H1 (cell line): Measurements from ENCODE around the gene PRDM5. TPM values are rescaled to one million over a fixed set of nuclear protein-coding genes. Genes with fewer than 3 reads are reported as not detected.

ENCODE experiments used
- CTCF ChIA-PET: fragments of 300-600 bp; sonication (Branson Sonifier 250); formaldehyde crosslinking; loops from one replicate; lab custom pipeline; 2021; ENCODE audit not compliant: partially characterized antibody; lab: Charles Lee
- POLR2A ChIA-PET: fragments of 300-600 bp; sonication (Branson Sonifier 250); formaldehyde crosslinking; loops from one replicate; lab custom pipeline; 2021; ENCODE audit warnings: inconsistent platforms; ENCODE audit not compliant: partially characterized antibody; lab: Charles Lee
- DNase-seq, 2 experiments: peaks; one replicate each; pipeline versions ENCODE4 v3.0.0 to v3.0.0-alpha.2; 2010 to 2022; ENCODE audit warnings: low spot score in 2 of 2, low read depth in 1 of 2, mixed read lengths in 1 of 2
- FAIRE-seq: peaks from 2 replicates; lab custom pipeline; 2011; peaks lifted over from hg19 to GRCh38; lab: Jason Lieb, UNC
- H2AFZ ChIP-seq: 2 replicates; pipeline ENCODE4 v1.8.1; 2012; ENCODE audit warnings: low read length, inconsistent platforms
- H2AK5ac ChIP-seq: 2 replicates; pipeline ENCODE4 v1.6.1; 2013; ENCODE audit warnings: low read depth, low read length
- H2BK120ac ChIP-seq: replicated peaks from 2 replicates; pipeline ENCODE3; 2013; ENCODE audit warnings: low read depth, low read length, inconsistent platforms
- H2BK12ac ChIP-seq: 2 replicates; pipeline ENCODE4 v1.6.1; 2013; ENCODE audit warnings: low read depth, low read length
- H2BK15ac ChIP-seq: 2 replicates; pipeline ENCODE4 v1.6.1; 2013; ENCODE audit warnings: low read length
- H2BK20ac ChIP-seq: 2 replicates; pipeline ENCODE4 v1.6.1; 2013; ENCODE audit warnings: low read length
- H2BK5ac ChIP-seq: 2 replicates; pipeline ENCODE4 v1.6.1; 2013; ENCODE audit warnings: low read depth, low read length
- H3K14ac ChIP-seq: 2 replicates; pipeline ENCODE4 v1.6.1; 2013; ENCODE audit warnings: inconsistent platforms; ENCODE audit not compliant: insufficient read length
- H3K18ac ChIP-seq: 2 replicates; pipeline ENCODE4 v1.6.1; 2013; ENCODE audit warnings: low read length; ENCODE audit errors: extremely low read depth
- H3K23ac ChIP-seq: 2 replicates; pipeline ENCODE4 v1.6.1; 2013; ENCODE audit warnings: inconsistent platforms; ENCODE audit not compliant: insufficient read length
- H3K23me2 ChIP-seq: 2 replicates; pipeline ENCODE4 v1.6.1; 2013; ENCODE audit warnings: low read depth, low read length
- H3K27ac ChIP-seq: 2 replicates; pipeline ENCODE4 v1.6.1; 2011; ENCODE audit warnings: low read depth, low read length, inconsistent platforms
- H3K27me3 ChIP-seq, 4 experiments: replicated peaks in 1 of 4; 1 replicate in 1 of 4; 2 replicates in 3 of 4; pipeline versions ENCODE4 v1.6.1 to v1.8.1; 2011 to 2013; ENCODE audit warnings: low read length in 3 of 4, mild to moderate bottlenecking in 3 of 4, inconsistent platforms in 2 of 4, mixed read lengths in 2 of 4, moderate library complexity in 1 of 4; ENCODE audit not compliant: control insufficient read depth in 3 of 4, insufficient read depth in 3 of 4; ENCODE audit errors: extremely low read depth in 1 of 4
- H3K36me3 ChIP-seq, 4 experiments: 2 replicates each; pipeline versions ENCODE4 v1.6.1 to v1.8.1; 2011 to 2013; ENCODE audit warnings: mild to moderate bottlenecking in 4 of 4, low read length in 3 of 4, moderate library complexity in 2 of 4, control low read depth in 1 of 4, inconsistent platforms in 1 of 4; ENCODE audit not compliant: insufficient read depth in 4 of 4, control insufficient read depth in 2 of 4
- H3K4ac ChIP-seq: replicated peaks from 2 replicates; pipeline ENCODE3; 2013; ENCODE audit warnings: low read length, low read depth, mixed read lengths, inconsistent platforms; ENCODE audit not compliant: insufficient read length
- H3K4me1 ChIP-seq, 4 experiments: replicated peaks in 1 of 4; 1 replicate in 1 of 4; 2 replicates in 3 of 4; pipeline versions ENCODE4 v1.6.1 to v1.8.1; 2011 to 2013; ENCODE audit warnings: low read length in 3 of 4, inconsistent platforms in 2 of 4, mixed read lengths in 1 of 4; ENCODE audit not compliant: insufficient read depth in 4 of 4, control insufficient read depth in 3 of 4
- H3K4me2 ChIP-seq, 2 experiments: 2 replicates each; pipeline versions ENCODE4 v1.6.1 to v1.8.1; 2011 to 2013; ENCODE audit warnings: low read depth in 2 of 2, low read length in 2 of 2, control low read depth in 1 of 2, inconsistent platforms in 1 of 2, mild to moderate bottlenecking in 1 of 2; ENCODE audit not compliant: insufficient read depth in 1 of 2
- H3K4me3 ChIP-seq, 4 experiments: fragments of 200-600, 300-600 bp in 1 of 4; sonication (generic), shearing (Covaris generic), sonication (Bioruptor Twin) in 1 of 4; 2 replicates each; pipeline versions ENCODE4 v1.5.1 to v1.8.1; 2011 to 2016; ENCODE audit warnings: low read length in 4 of 4, low read depth in 3 of 4, control low read depth in 2 of 4, inconsistent platforms in 2 of 4, mild to moderate bottlenecking in 2 of 4, mixed read lengths in 1 of 4, moderate library complexity in 1 of 4; ENCODE audit not compliant: insufficient read depth in 2 of 4; ENCODE audit errors: extremely low read depth in 1 of 4
- H3K56ac ChIP-seq: replicated peaks from 2 replicates; pipeline ENCODE3; 2013; ENCODE audit warnings: low read depth, mild to moderate bottlenecking, mixed read lengths, low read length, inconsistent platforms; ENCODE audit not compliant: insufficient read length
- H3K79me1 ChIP-seq: 2 replicates; pipeline ENCODE4 v1.6.1; 2013; ENCODE audit warnings: low read depth, low read length, control low read depth
- H3K79me2 ChIP-seq, 2 experiments: 2 replicates each; pipeline versions ENCODE4 v1.6.1 to v1.8.1; 2012 to 2013; ENCODE audit warnings: low read length in 2 of 2, mild to moderate bottlenecking in 2 of 2, inconsistent platforms in 1 of 2; ENCODE audit not compliant: insufficient read depth in 2 of 2, control insufficient read depth in 1 of 2
- H3K9ac ChIP-seq, 4 experiments: replicated peaks in 1 of 4; 1 replicate in 1 of 4; 2 replicates in 3 of 4; pipeline versions ENCODE4 v1.6.1 to v1.8.1; 2011 to 2013; ENCODE audit warnings: low read depth in 3 of 4, low read length in 3 of 4, control low read depth in 2 of 4, mild to moderate bottlenecking in 2 of 4, moderate library complexity in 2 of 4, inconsistent platforms in 1 of 4; ENCODE audit errors: extremely low read depth in 1 of 4
- H3K9me3 ChIP-seq, 2 experiments: 2 replicates each; pipeline versions ENCODE4 v1.6.1 to v1.8.1; 2012 to 2013; ENCODE audit warnings: mild to moderate bottlenecking in 2 of 2, moderate library complexity in 2 of 2, control low read depth in 1 of 2, inconsistent platforms in 1 of 2, low read depth in 1 of 2, low read length in 1 of 2, mixed read lengths in 1 of 2; ENCODE audit not compliant: insufficient read depth in 2 of 2
- H4K20me1 ChIP-seq, 2 experiments: replicated peaks in 1 of 2; 2 replicates each; pipeline versions ENCODE3 to v1.8.1; 2011 to 2013; ENCODE audit warnings: inconsistent platforms in 2 of 2, low read length in 2 of 2, mild to moderate bottlenecking in 1 of 2; ENCODE audit not compliant: insufficient read depth in 2 of 2, control insufficient read depth in 1 of 2
- H4K5ac ChIP-seq: 2 replicates; pipeline ENCODE4 v1.6.1; 2013; ENCODE audit warnings: low read length, low read depth, mixed read lengths, inconsistent platforms; ENCODE audit not compliant: insufficient read length
- H4K8ac ChIP-seq: 2 replicates; pipeline ENCODE4 v1.8.0; 2013; ENCODE audit warnings: mild to moderate bottlenecking, moderate library complexity, low read length, inconsistent platforms; ENCODE audit not compliant: insufficient read depth; ENCODE audit errors: extremely low read depth
- H4K91ac ChIP-seq: replicated peaks from 2 replicates; pipeline ENCODE3; 2013; ENCODE audit warnings: low read length, mixed read lengths, inconsistent platforms; ENCODE audit not compliant: insufficient read length
- ATF2 ChIP-seq: IDR thresholded peaks from 2 replicates; pipeline ENCODE4 v1.6.1; 2012; ENCODE audit warnings: low read length, inconsistent platforms
- ATF3 ChIP-seq: IDR thresholded peaks from 2 replicates; pipeline ENCODE4 v1.6.1; 2011; ENCODE audit warnings: low read depth, mild to moderate bottlenecking, low read length; ENCODE audit not compliant: insufficient read depth
- EGR1 ChIP-seq: IDR thresholded peaks from 2 replicates; pipeline ENCODE4 v1.6.1; 2011; ENCODE audit warnings: low read depth, low read length, borderline replicate concordance
- JUND ChIP-seq: IDR thresholded peaks from 2 replicates; pipeline ENCODE4 v1.6.1; 2011; ENCODE audit warnings: mild to moderate bottlenecking, improper control_type of control experiment, low read length
- MAX ChIP-seq: IDR thresholded peaks from 2 replicates; pipeline ENCODE4 v1.6.1; 2012; ENCODE audit warnings: inconsistent platforms
- NANOG ChIP-seq: IDR thresholded peaks from 2 replicates; pipeline ENCODE4 v1.6.1; 2011; ENCODE audit warnings: low read length, low read depth, mild to moderate bottlenecking, inconsistent platforms; ENCODE audit not compliant: insufficient read depth, poor library complexity, severe bottlenecking
- SIX5 ChIP-seq: IDR thresholded peaks from 2 replicates; pipeline ENCODE4 v1.6.1; 2011; ENCODE audit warnings: mild to moderate bottlenecking, low read depth, low read length
- SP2 ChIP-seq: IDR thresholded peaks from 2 replicates; pipeline ENCODE4 v1.6.1; 2012; ENCODE audit warnings: mild to moderate bottlenecking, low read length, inconsistent platforms
- SP4 ChIP-seq: IDR thresholded peaks from 2 replicates; pipeline ENCODE4 v1.6.1; 2012; ENCODE audit warnings: low read length, inconsistent platforms
- TEAD4 ChIP-seq: IDR thresholded peaks from 2 replicates; pipeline ENCODE4 v1.6.1; 2012; ENCODE audit warnings: low read depth, low read length, inconsistent platforms, mixed read lengths
- WGBS, 2 experiments: shearing (Covaris generic) in 1 of 2; methylation state at CpG; one replicate each; pipeline versions ENCODE4 v1.1.6 to v1.1.7; 2013 to 2015; ENCODE audit warnings: low lambda C conversion rate in 2 of 2, mixed read lengths in 2 of 2, inconsistent platforms in 1 of 2, low coverage in 1 of 2, missing lambda C conversion rate in 1 of 2; ENCODE audit not compliant: insufficient replicate concordance in 2 of 2, insufficient coverage in 1 of 2, insufficient read length in 1 of 2; ENCODE audit errors: extremely low coverage in 1 of 2, missing lambda C conversion rate in 1 of 2; 5-methylcytosine and 5-hydroxymethylcytosine counted together
- polyA plus RNA-seq, 7 experiments: library from polyadenylated mRNA; depleted of rRNA in 3 of 7; stranded (reverse) in 5 of 7; unstranded in 2 of 7; fragments of >200 nt in 5 of 7; fragments of 200-250 nt in 2 of 7; gene quantifications; 1 replicate in 5 of 7; 2 replicates in 1 of 7; 4 replicates in 1 of 7; pipeline versions ENCODE4 v1.2.1 to v1.2.3, GENCODE V29; 2011 to 2013; ENCODE audit warnings: missing spikeins in 2 of 7, mixed read lengths in 2 of 7
- total RNA-seq: library from RNA; stranded (reverse); fragmentation: NEBNext Ultra II Directional; extraction: Animal tissue kit (Norgen Biotek cat#: 25700); gene quantifications from 2 replicates; pipeline ENCODE4 v1.2.1, GENCODE V29; 2021
- TF ChIP-seq, protein P1 (sequence below): IDR thresholded peaks from 2 replicates; pipeline ENCODE4 v1.6.1; 2012; ENCODE audit warnings: inconsistent platforms

PRDM5 gene
- total and polyA plus RNA-seq, 2 of the 8 experiments (the other 6 are each of a cell fraction or from before 2014, with no cell fraction given), result 8.2 to 23.4 TPM

DNA sequence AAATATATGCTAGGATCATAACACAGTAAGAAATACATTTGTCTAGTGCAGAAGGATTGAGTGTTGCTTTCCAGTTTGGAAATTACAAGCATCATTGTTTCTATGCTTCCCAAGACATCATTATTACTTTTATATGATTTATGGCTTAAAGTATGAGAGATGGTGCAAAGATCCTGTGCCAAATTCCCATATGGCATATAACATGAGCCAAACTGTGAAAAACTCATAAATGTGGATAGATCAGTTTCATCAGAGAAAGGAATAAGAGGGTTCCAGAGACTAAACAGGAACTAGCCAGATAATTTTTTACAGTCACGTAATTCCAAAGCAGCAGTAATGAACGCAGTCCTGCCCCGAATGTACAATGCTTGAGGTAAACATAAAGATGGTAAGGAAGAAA lies 126.3 kb downstream of the PRDM5 start:
- Histone ChIP-seq H3K4ac (no peak overlapping the region), H3K27ac (no peak overlapping the region), H3K56ac (no peak overlapping the region), H2BK5ac (no peak overlapping the region), H3K4me2 (no peak overlapping the region), H4K5ac (no peak overlapping the region), H4K91ac (no peak overlapping the region), H2AFZ (no peak overlapping the region), H3K9ac (no peak overlapping the region), H3K79me1 (no peaks in the 10 kb centered on the region), H3K79me2 (no peaks in the 10 kb centered on the region), H3K9me3 (no peaks in the 10 kb centered on the region), H4K8ac (no peak overlapping the region), H2BK12ac (no peak overlapping the region), H2BK20ac (no peak overlapping the region), H3K23me2 (no peaks in the 10 kb centered on the region), H2AK5ac (no peak overlapping the region), H3K14ac (no peak overlapping the region), H2BK15ac (no peak overlapping the region)
- no peak for FAIRE-seq
- CTCF ChIA-PET, result no interaction called here
- POLR2A ChIA-PET, result no interaction called here
- TF ChIP-seq TEAD4 (no peak), SP2 (no peak), ATF2 (no peak), NANOG (no peak), SP4 (no peak), JUND (no peak), EGR1 (no peak), ATF3 (no peak), SIX5 (no peak), MAX (no peak)
- TF ChIP-seq, protein P1, sequence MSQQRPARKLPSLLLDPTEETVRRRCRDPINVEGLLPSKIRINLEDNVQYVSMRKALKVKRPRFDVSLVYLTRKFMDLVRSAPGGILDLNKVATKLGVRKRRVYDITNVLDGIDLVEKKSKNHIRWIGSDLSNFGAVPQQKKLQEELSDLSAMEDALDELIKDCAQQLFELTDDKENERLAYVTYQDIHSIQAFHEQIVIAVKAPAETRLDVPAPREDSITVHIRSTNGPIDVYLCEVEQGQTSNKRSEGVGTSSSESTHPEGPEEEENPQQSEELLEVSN, result no peak
- TF ChIP-seq, all 59 proteins: peak for 0
- Histone ChIP-seq H3K23ac (no peak overlapping the region), H4K20me1 (no peaks in the 10 kb centered on the region), H3K36me3 (peaks cover 0 to 3% (median 0%) of the 10 kb centered on the region in 4 experiments; a peak in 3 of 8 replicates), H3K4me3 (no peak overlapping the region), H3K4me1 (no peaks in the 10 kb centered on the region), H2BK120ac (no peak overlapping the region), H3K27me3 (no peaks in the 10 kb centered on the region), H3K18ac (no peak overlapping the region)
- 93% methylated on average over 3 of the region's 3 CpGs; no CpG with 5 or more reads in 1 of the 2 experiments for WGBS, 2 experiments
- no peak for DNase-seq
